Loucy (cell line): Measurements from ENCODE around the gene SYT2.

Experiments
- H2AFZ ChIP-seq: fragments of 200-600 bp; sonication (generic); 2 replicates; pipeline ENCODE4 v1.6.0; 2016; ENCODE audit warnings: antibody characterized with exemption, mild to moderate bottlenecking, low read length, moderate library complexity
- H3F3A ChIP-seq: fragments of 200-600 bp; 2 replicates; pipeline ENCODE4 v1.6.0; 2016; ENCODE audit warnings: antibody characterized with exemption, low read depth, mild to moderate bottlenecking
- H3K27me3 ChIP-seq: fragments of 200-600 bp; sonication (generic); 2 replicates; pipeline ENCODE4 v1.6.1; 2014; ENCODE audit warnings: low read length, mild to moderate bottlenecking; ENCODE audit not compliant: insufficient read depth, poor library complexity, severe bottlenecking
- H3K36me3 ChIP-seq: fragments of 200-600 bp; sonication (generic); 2 replicates; pipeline ENCODE4 v1.6.1; 2016; ENCODE audit warnings: low read length; ENCODE audit not compliant: insufficient read depth
- H3K4me1 ChIP-seq: fragments of 200-600 bp; sonication (generic); 2 replicates; pipeline ENCODE4 v1.5.1; 2014; ENCODE audit warnings: low read length, mild to moderate bottlenecking; ENCODE audit not compliant: insufficient read depth, poor library complexity, severe bottlenecking
- H3K4me2 ChIP-seq: fragments of 200-600 bp; sonication (generic); 2 replicates; pipeline ENCODE4 v1.6.0; 2014; ENCODE audit warnings: antibody characterized with exemption, low read length, low read depth, mild to moderate bottlenecking; ENCODE audit not compliant: poor library complexity, severe bottlenecking
- H3K4me3 ChIP-seq: fragments of 200-600 bp; sonication (generic); 2 replicates; pipeline ENCODE4 v1.5.1; 2014; ENCODE audit warnings: low read length, mild to moderate bottlenecking, mixed read lengths; ENCODE audit not compliant: poor library complexity, severe bottlenecking
- H3K79me2 ChIP-seq: fragments of 200-600 bp; sonication (generic); 2 replicates; pipeline ENCODE4 v1.6.1; 2014; ENCODE audit warnings: low read length; ENCODE audit not compliant: insufficient read depth
- H3K9ac ChIP-seq: fragments of 200-600 bp; sonication (generic); 2 replicates; pipeline ENCODE4 v1.6.0; 2014; ENCODE audit warnings: mild to moderate bottlenecking, low read depth, low read length, moderate library complexity; ENCODE audit not compliant: poor library complexity, severe bottlenecking
- H3K9me2 ChIP-seq: fragments of 200-600 bp; sonication (generic); replicated peaks from 2 replicates; pipeline ENCODE4 v1.6.1; 2016; ENCODE audit warnings: low read depth, low read length, mixed read lengths
- H3K9me3 ChIP-seq: fragments of 200-600 bp; sonication (generic); 2 replicates; pipeline ENCODE4 v1.6.1; 2014; ENCODE audit warnings: mild to moderate bottlenecking, antibody characterized with exemption, low read length, low read depth; ENCODE audit not compliant: insufficient read depth
- H4K20me1 ChIP-seq: fragments of 200-600 bp; sonication (generic); 2 replicates; pipeline ENCODE4 v1.6.0; 2014; ENCODE audit warnings: antibody characterized with exemption, low read length, mild to moderate bottlenecking; ENCODE audit not compliant: insufficient read depth, poor library complexity, severe bottlenecking
- EZH2phosphoT487 ChIP-seq: fragments of 200-600 bp; IDR thresholded peaks from 2 replicates; pipeline ENCODE4 v1.6.1; 2018; ENCODE audit warnings: antibody characterized with exemption, mild to moderate bottlenecking, moderate library complexity, borderline replicate concordance
- TF ChIP-seq, protein P1 (sequence below): fragments of 200-600 bp; sonication (generic); conservative IDR thresholded peaks from 2 replicates; pipeline ENCODE4 v1.5.1; 2014; ENCODE audit warnings: mild to moderate bottlenecking, antibody characterized with exemption, low read length

Gene SYT2

DNA sequence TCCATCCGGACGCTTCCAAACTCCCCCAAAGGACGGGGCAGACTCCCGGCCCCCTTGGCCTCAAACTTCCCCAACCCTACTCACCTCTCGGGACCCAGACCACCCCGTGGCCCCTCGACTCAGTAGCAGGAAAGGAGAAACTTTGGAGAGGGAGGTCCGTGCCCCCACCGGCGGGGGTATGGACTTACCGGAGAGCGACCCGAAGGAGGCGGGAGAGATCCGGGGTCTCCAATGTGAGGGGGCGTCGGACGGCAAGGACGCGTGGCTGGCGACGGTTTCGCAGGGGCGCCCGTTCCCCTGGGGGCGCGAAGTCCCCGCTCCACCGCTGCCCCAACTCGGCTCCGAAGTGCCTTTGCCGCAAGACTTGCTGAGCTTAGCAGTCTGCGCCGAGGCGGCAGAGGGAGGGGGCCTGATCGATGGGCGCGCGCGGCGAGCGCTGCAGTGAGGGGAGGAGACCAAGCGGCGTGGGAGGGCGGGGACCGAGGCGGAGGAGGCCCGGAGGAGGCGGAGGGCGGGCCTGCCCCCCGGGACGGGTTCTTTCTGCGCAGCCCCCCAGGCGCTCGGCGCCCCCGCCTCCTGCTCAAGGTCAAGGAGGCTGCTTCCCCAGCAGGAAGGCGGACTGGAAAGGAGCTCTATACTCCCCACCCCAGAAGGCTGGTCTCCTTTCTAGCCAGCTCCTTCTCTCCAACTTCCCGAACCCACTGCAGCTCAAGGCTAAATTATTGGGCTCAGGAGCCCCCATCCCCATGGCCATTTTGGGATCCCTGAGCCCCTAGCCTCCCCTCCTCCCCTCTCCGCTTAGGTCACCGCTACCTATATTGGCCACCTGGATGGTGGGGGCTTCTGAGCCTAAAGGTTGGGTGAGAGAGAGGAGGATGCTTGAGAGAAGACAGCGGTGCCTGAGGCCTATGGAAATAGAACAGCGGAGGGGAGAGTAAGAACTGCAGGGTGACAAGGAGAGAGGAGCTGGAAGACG lies at the start of gene SYT2:
SYT2 (minus strand) TSS at position 385 of the 976 bp plus-strand sequence. CDS start 104,682 bp downstream, outside the sequence.
- Histone ChIP-seq H3K27me3 (no peaks in the 10 kb centered on the region), H3K9ac (no peak within 1 kb of the TSS), H3K4me2 (no peak within 1 kb of the TSS), H3K36me3 (no peaks in the 10 kb centered on the region), H3K4me3 (no peak within 1 kb of the TSS), H3K9me2 (no peaks in the 10 kb centered on the region), H3K4me1 (no peaks in the 10 kb centered on the region), H4K20me1 (no peaks in the 10 kb centered on the region), H2AFZ (no peak within 1 kb of the TSS), H3K79me2 (no peaks in the 10 kb centered on the region), H3K9me3 (no peaks in the 10 kb centered on the region), H3F3A (no peaks in the 10 kb centered on the region)
- TF ChIP-seq, protein P1, sequence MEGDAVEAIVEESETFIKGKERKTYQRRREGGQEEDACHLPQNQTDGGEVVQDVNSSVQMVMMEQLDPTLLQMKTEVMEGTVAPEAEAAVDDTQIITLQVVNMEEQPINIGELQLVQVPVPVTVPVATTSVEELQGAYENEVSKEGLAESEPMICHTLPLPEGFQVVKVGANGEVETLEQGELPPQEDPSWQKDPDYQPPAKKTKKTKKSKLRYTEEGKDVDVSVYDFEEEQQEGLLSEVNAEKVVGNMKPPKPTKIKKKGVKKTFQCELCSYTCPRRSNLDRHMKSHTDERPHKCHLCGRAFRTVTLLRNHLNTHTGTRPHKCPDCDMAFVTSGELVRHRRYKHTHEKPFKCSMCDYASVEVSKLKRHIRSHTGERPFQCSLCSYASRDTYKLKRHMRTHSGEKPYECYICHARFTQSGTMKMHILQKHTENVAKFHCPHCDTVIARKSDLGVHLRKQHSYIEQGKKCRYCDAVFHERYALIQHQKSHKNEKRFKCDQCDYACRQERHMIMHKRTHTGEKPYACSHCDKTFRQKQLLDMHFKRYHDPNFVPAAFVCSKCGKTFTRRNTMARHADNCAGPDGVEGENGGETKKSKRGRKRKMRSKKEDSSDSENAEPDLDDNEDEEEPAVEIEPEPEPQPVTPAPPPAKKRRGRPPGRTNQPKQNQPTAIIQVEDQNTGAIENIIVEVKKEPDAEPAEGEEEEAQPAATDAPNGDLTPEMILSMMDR = no peak
- no peak for TF ChIP-seq EZH2phosphoT487

DNA sequence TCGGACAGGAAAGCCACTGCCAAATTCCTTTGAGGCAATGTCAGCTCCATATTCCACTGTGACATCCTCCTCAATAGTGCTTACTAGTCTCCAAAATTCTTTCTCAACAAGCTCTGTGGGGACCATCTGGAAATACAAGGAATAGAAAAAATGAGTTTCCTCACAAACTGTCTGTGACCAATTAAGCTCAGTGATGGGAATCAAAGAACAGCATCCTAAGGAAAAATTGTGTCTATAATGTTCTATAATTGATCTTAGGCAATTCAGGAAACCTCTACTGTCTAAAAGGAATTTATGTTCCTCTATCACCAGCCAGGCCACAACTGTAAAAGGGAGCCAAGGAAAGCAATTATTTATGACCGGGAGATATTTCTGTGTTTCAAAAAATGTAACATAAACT lies 46.1 kb upstream of the SYT2 start:
- Histone ChIP-seq H3K79me2 (no peaks in the 10 kb centered on the region), H2AFZ (no peak overlapping the region), H4K20me1 (peaks cover 11% of the 10 kb centered on the region), H3K4me1 (no peaks in the 10 kb centered on the region), H3K36me3 (peaks cover 100% of the 10 kb centered on the region), H3K9me2 (no peaks in the 10 kb centered on the region), H3K27me3 (no peaks in the 10 kb centered on the region), H3K4me2 (no peak overlapping the region), H3K9ac (no peak overlapping the region), H3K4me3 (no peak overlapping the region), H3F3A (no peaks in the 10 kb centered on the region), H3K9me3 (no peaks in the 10 kb centered on the region)
- TF ChIP-seq EZH2phosphoT487 = no peak
- TF ChIP-seq, protein P1 = no peak

DNA sequence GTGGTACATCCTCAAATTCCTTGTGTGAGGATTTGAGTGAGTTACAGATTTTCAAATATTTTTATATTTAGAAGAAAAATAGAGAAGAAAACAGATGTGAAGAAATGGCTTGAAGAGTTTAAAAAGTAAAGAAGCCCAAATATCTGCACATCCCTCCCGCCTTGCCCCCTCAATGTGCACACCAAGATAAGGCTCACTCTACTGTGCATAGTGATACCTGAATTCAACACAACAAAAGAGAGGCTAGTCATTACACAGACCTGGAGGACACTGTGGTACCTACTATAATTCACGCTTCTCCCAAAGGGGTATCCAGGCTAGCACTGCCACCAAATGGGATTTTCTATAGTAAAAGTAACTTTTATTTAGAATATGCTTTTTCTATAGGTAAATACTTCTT lies 44.0 kb upstream of the SYT2 start:
- Histone ChIP-seq H3K9ac (no peak overlapping the region), H3K79me2 (no peaks in the 10 kb centered on the region), H3K4me3 (no peak overlapping the region), H3K36me3 (peaks cover 100% of the 10 kb centered on the region), H3K4me1 (no peaks in the 10 kb centered on the region), H3K4me2 (no peak overlapping the region), H4K20me1 (peaks cover 11% of the 10 kb centered on the region), H3K9me3 (no peaks in the 10 kb centered on the region), H3K27me3 (no peaks in the 10 kb centered on the region), H3F3A (no peaks in the 10 kb centered on the region), H3K9me2 (no peaks in the 10 kb centered on the region), H2AFZ (no peak overlapping the region)
- TF ChIP-seq, protein P1 = no peak
- TF ChIP-seq EZH2phosphoT487 = no peak
